Endothelial cell of umbilical vein (primary cell): ENCODE data around the gene XKR8. TPM values are rescaled to one million over a fixed set of nuclear protein-coding genes. Genes with fewer than 3 reads are reported as not detected.

Experiments used
- BruUV-seq: library from RNA; stranded (reverse); fragments of 400-500 nt; replicated peaks from 2 replicates; lab custom pipeline; 2021; lab: Mats Ljungman, UMichigan
- CTCF ChIA-PET: fragments of 300-600, 350-600 bp; sonication (Branson Sonifier 250); formaldehyde crosslinking; loops from one replicate; lab custom pipeline; 2021; ENCODE audit warnings: antibody characterized with exemption, inconsistent platforms; lab: Charles Lee
- POLR2A ChIA-PET: fragments of 300-600, 350-600 bp; sonication (Branson Sonifier 250); formaldehyde crosslinking; loops from one replicate; lab custom pipeline; 2021; ENCODE audit warnings: antibody characterized with exemption, inconsistent platforms; lab: Charles Lee
- DNase-seq: peaks from one replicate; pipeline ENCODE4 v3.0.0-alpha.2; 2011; ENCODE audit warnings: low read depth, low spot score
- FAIRE-seq: peaks from 2 replicates; lab custom pipeline; 2011; peaks lifted over from hg19 to GRCh38; lab: Jason Lieb, UNC
- H2AFZ ChIP-seq: 2 replicates; pipeline ENCODE4 v1.6.0; 2012; ENCODE audit warnings: low read depth, low read length, control low read depth, inconsistent platforms
- H3K27ac ChIP-seq: 2 replicates; pipeline ENCODE4 v1.5.1; 2011; ENCODE audit warnings: low read depth, mild to moderate bottlenecking, control low read depth, low read length, moderate library complexity; ENCODE audit not compliant: insufficient read depth
- H3K27me3 ChIP-seq, 2 experiments: 2 replicates each; pipeline versions ENCODE4 v1.6.0 to v1.6.1; 2011; ENCODE audit warnings: low read length in 2 of 2, mixed read lengths in 1 of 2; ENCODE audit not compliant: control insufficient read depth in 2 of 2, insufficient read depth in 2 of 2
- H3K36me3 ChIP-seq, 2 experiments: 2 replicates in 1 of 2; 3 replicates in 1 of 2; pipeline ENCODE4 v1.5.1; 2011; ENCODE audit warnings: low read length in 2 of 2, mild to moderate bottlenecking in 1 of 2, moderate library complexity in 1 of 2; ENCODE audit not compliant: control insufficient read depth in 2 of 2, insufficient read depth in 2 of 2; ENCODE audit errors: extremely low read depth in 1 of 2
- H3K4me1 ChIP-seq: 3 replicates; pipeline ENCODE4 v1.5.1; 2011; ENCODE audit warnings: mild to moderate bottlenecking, low read length; ENCODE audit not compliant: control insufficient read depth, insufficient read depth; ENCODE audit errors: extremely low read depth
- H3K4me2 ChIP-seq: 2 replicates; pipeline ENCODE4 v1.6.1; 2011; ENCODE audit warnings: low read length, control low read depth, mixed read lengths; ENCODE audit not compliant: insufficient read depth
- H3K4me3 ChIP-seq, 3 experiments: fragments of 200-600 bp in 1 of 3; sonication (generic), shearing (Covaris generic) in 1 of 3; replicated peaks in 1 of 3; 2 replicates each; pipeline ENCODE4 v1.5.1; 2011 to 2016; ENCODE audit warnings: control low read depth in 3 of 3, low read length in 3 of 3, mild to moderate bottlenecking in 2 of 3, inconsistent platforms in 1 of 3, low read depth in 1 of 3, moderate library complexity in 1 of 3; ENCODE audit not compliant: insufficient read depth in 1 of 3
- H3K79me2 ChIP-seq: 2 replicates; pipeline ENCODE4 v1.6.0; 2012; ENCODE audit warnings: low read length, inconsistent platforms; ENCODE audit not compliant: control insufficient read depth, insufficient read depth
- H3K9ac ChIP-seq: replicated peaks from 2 replicates; pipeline ENCODE3; 2011; ENCODE audit warnings: low read length, control low read depth; ENCODE audit not compliant: insufficient read depth; ENCODE audit errors: extremely low read depth
- H3K9me1 ChIP-seq: replicated peaks from 3 replicates; pipeline ENCODE4 v1.6.0; 2011; ENCODE audit warnings: mild to moderate bottlenecking, low read length; ENCODE audit not compliant: control insufficient read depth, insufficient read depth; ENCODE audit errors: extremely low read depth
- H3K9me3 ChIP-seq: replicated peaks from 2 replicates; pipeline ENCODE4 v1.5.1; 2012; ENCODE audit warnings: low read length, inconsistent platforms; ENCODE audit not compliant: control insufficient read depth, insufficient read depth
- H4K20me1 ChIP-seq: replicated peaks from 2 replicates; pipeline ENCODE3; 2011; ENCODE audit warnings: mild to moderate bottlenecking, low read length; ENCODE audit not compliant: control insufficient read depth, insufficient read depth; ENCODE audit errors: extremely low read depth
- EZH2 ChIP-seq: IDR thresholded peaks from 2 replicates; pipeline ENCODE4 v1.6.1; 2012; ENCODE audit warnings: borderline replicate concordance, low read depth, mild to moderate bottlenecking, moderate library complexity, low read length, inconsistent platforms; ENCODE audit not compliant: severe bottlenecking
- FOS ChIP-seq: IDR thresholded peaks from 2 replicates; pipeline ENCODE4 v1.6.1; 2011; ENCODE audit warnings: mild to moderate bottlenecking, low read length, moderate library complexity, borderline replicate concordance; ENCODE audit not compliant: insufficient read depth
- GATA2 ChIP-seq: IDR thresholded peaks from 2 replicates; pipeline ENCODE4 v1.7.0; 2011; ENCODE audit warnings: low read depth, mild to moderate bottlenecking, moderate library complexity, mixed read lengths, low read length; ENCODE audit not compliant: insufficient read length, insufficient read depth
- JUN ChIP-seq: IDR thresholded peaks from 2 replicates; pipeline ENCODE4 v1.6.1; 2011; ENCODE audit warnings: borderline replicate concordance, low read depth; ENCODE audit not compliant: insufficient read length, insufficient read depth
- MYC ChIP-seq: IDR thresholded peaks from one replicate; pipeline ENCODE4 v1.6.1; 2011; ENCODE audit warnings: mild to moderate bottlenecking, low read depth, low read length
- POLR2A ChIP-seq: IDR thresholded peaks from 2 replicates; pipeline ENCODE4 v1.6.1; 2012; ENCODE audit warnings: low read depth, mild to moderate bottlenecking, control low read depth, low read length
- POLR2AphosphoS5 ChIP-seq: IDR thresholded peaks from 2 replicates; pipeline ENCODE4 v1.6.1; 2012; ENCODE audit warnings: low read depth, mild to moderate bottlenecking, control low read depth, low read length, moderate library complexity; ENCODE audit not compliant: insufficient read depth
- dilution Hi-C: fragments of 300-500 bp; cut with MboI; formaldehyde crosslinking; loops from one replicate; pipeline ENCODE4 v1.15.0; 2019; ENCODE audit warnings: low sequenced_read_pairs; ENCODE audit not compliant: extremely low pct_ligation_motif_present
- intact Hi-C: fragments of 100-400 bp; cut with micrococcal nuclease; formaldehyde crosslinking; loops from one replicate; pipeline ENCODE4 v1.10.0; 2022
- polyA plus RNA-seq, 4 experiments: library from polyadenylated mRNA; depleted of rRNA in 3 of 4; stranded (reverse) in 3 of 4; unstranded in 1 of 4; fragments of >200 nt; gene quantifications; 2 replicates each; pipeline versions ENCODE4 v1.2.1 to v1.2.3, GENCODE V29; 2011 to 2012; ENCODE audit warnings: missing spikeins in 1 of 4
- total RNA-seq: library from RNA; stranded (reverse); gene quantifications from 2 replicates; pipeline ENCODE4 v1.2.3, GENCODE V29; 2021
- TF ChIP-seq, protein P1 (sequence below): IDR thresholded peaks from 2 replicates; pipeline ENCODE4 v1.6.1; 2011; ENCODE audit not compliant: insufficient read depth, insufficient read length
- TF ChIP-seq, protein P2 (sequence below), 2 donors: IDR thresholded peaks; 1 replicate in 1 of 2; 2 replicates in 1 of 2; pipeline ENCODE4 v1.5.1; 2011; ENCODE audit warnings: low read length in 2 of 2, mild to moderate bottlenecking in 2 of 2, moderate library complexity in 2 of 2, control low read depth in 1 of 2, inconsistent platforms in 1 of 2, low read depth in 1 of 2; ENCODE audit not compliant: insufficient read depth in 1 of 2; ENCODE audit errors: extremely low read depth in 1 of 2

XKR8 gene
- total and polyA plus RNA-seq, 2 donors (not counting 3 experiments of a cell fraction or from before 2014, with no cell fraction given): 10.0 to 13.1 TPM

- no peak for DNase-seq
- intact Hi-C loops: no loop called here
- no peak for FAIRE-seq
- Histone ChIP-seq H3K27me3 (no peaks in the 10 kb centered on the region), H3K9me1 (no peaks in the 10 kb centered on the region), H3K9me3 (no peaks in the 10 kb centered on the region), H3K9ac (no peak overlapping the region), H3K4me2 (no peak overlapping the region), H2AFZ (no peak overlapping the region), H3K27ac (no peak overlapping the region), H4K20me1 (no peaks in the 10 kb centered on the region), H3K79me2 (no peaks in the 10 kb centered on the region), H3K4me3 (no peak overlapping the region), H3K36me3 (peaks cover 2 to 11% of the 10 kb centered on the region in 2 experiments), H3K4me1 (no peaks in the 10 kb centered on the region)
- CTCF ChIA-PET: interaction anchor here (0.7 to 1.5 kb wide), 5 partner anchors 12 to 235 kb away, joined by 4 to 9 read pairs (median 5); no protein-coding TSS in a partner anchor
- no peak for TF ChIP-seq FOS
- no peak for TF ChIP-seq MYC
- TF ChIP-seq POLR2A: no peak
- no peak for TF ChIP-seq GATA2
- TF ChIP-seq, protein P1, sequence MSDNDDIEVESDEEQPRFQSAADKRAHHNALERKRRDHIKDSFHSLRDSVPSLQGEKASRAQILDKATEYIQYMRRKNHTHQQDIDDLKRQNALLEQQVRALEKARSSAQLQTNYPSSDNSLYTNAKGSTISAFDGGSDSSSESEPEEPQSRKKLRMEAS: no peak
- TF ChIP-seq, protein P2, sequence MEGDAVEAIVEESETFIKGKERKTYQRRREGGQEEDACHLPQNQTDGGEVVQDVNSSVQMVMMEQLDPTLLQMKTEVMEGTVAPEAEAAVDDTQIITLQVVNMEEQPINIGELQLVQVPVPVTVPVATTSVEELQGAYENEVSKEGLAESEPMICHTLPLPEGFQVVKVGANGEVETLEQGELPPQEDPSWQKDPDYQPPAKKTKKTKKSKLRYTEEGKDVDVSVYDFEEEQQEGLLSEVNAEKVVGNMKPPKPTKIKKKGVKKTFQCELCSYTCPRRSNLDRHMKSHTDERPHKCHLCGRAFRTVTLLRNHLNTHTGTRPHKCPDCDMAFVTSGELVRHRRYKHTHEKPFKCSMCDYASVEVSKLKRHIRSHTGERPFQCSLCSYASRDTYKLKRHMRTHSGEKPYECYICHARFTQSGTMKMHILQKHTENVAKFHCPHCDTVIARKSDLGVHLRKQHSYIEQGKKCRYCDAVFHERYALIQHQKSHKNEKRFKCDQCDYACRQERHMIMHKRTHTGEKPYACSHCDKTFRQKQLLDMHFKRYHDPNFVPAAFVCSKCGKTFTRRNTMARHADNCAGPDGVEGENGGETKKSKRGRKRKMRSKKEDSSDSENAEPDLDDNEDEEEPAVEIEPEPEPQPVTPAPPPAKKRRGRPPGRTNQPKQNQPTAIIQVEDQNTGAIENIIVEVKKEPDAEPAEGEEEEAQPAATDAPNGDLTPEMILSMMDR (IDR thresholded peaks at IDR 0.05; ENCODE audit: extremely low read depth in 1 of 2, insufficient read depth in 1 of 2, low read depth in 1 of 2, low read length in 2 of 2): no peak
- TF ChIP-seq JUN: no peak
- no peak for TF ChIP-seq EZH2
- TF ChIP-seq POLR2AphosphoS5: no peak
- dilution Hi-C loops: no loop called here
- no TSS peak for BruUV-seq
- POLR2A ChIA-PET: no interaction called here
These were observed 14.1 kb downstream of the XKR8 start for GRCh38 chr1:27973771-27974416.
